Kidney (tissue), 14 donors: Measurements from ENCODE around the gene SHC4. TPM values are rescaled to one million over a fixed set of nuclear protein-coding genes. Genes with fewer than 3 reads are reported as not detected.

Source experiments
- DNase-seq, 5 donors: peaks; one replicate each; pipeline ENCODE4 v3.0.0-alpha.2; 2013 to 2020
- FAIRE-seq: peaks from 2 replicates; lab custom pipeline; 2012; peaks lifted over from hg19 to GRCh38; lab: Jason Lieb, UNC
- H3K27ac ChIP-seq, 2 donors: one replicate each; pipeline ENCODE4 v1.7.0; 2013; ENCODE audit warnings: low read depth in 2 of 2, low read length in 2 of 2, inconsistent platforms in 1 of 2
- H3K27me3 ChIP-seq: one replicate; pipeline ENCODE4 v1.7.1; 2013; ENCODE audit warnings: low read length, inconsistent platforms; ENCODE audit not compliant: control insufficient read depth, insufficient read depth
- H3K36me3 ChIP-seq, 3 donors: one replicate each; pipeline versions ENCODE4 v1.7.0 to v1.7.1; 2013; ENCODE audit warnings: low read length in 3 of 3, control low read depth in 1 of 3, inconsistent platforms in 1 of 3; ENCODE audit not compliant: insufficient read depth in 3 of 3, control insufficient read depth in 2 of 3
- H3K4me1 ChIP-seq, 3 donors: one replicate each; pipeline versions ENCODE4 v1.7.0 to v1.7.1; 2013; ENCODE audit warnings: low read length in 3 of 3, inconsistent platforms in 1 of 3, low read depth in 1 of 3; ENCODE audit not compliant: control insufficient read depth in 2 of 3, insufficient read depth in 2 of 3
- H3K4me3 ChIP-seq, 3 donors: one replicate each; pipeline versions ENCODE4 v1.7.0 to v1.8.1; 2013; ENCODE audit warnings: low read length in 3 of 3, control low read depth in 1 of 3, inconsistent platforms in 1 of 3
- H3K9ac ChIP-seq, 3 donors: one replicate each; pipeline versions ENCODE4 v1.7.0 to v1.7.1; 2013; ENCODE audit warnings: low read length in 3 of 3, control low read depth in 1 of 3, inconsistent platforms in 1 of 3
- H3K9me3 ChIP-seq, 3 donors: one replicate each; pipeline versions ENCODE4 v1.7.0 to v1.7.1; 2013; ENCODE audit warnings: low read length in 3 of 3, control low read depth in 1 of 3, inconsistent platforms in 1 of 3; ENCODE audit not compliant: control insufficient read depth in 2 of 3, insufficient read depth in 1 of 3
- CTCF ChIP-seq: IDR thresholded peaks from 3 replicates; pipeline ENCODE4 v1.5.1; 2012; ENCODE audit warnings: mild to moderate bottlenecking, moderate library complexity, borderline replicate concordance; ENCODE audit not compliant: insufficient read depth; ENCODE audit errors: extremely low read depth
- intact Hi-C: fragments of 100-400 bp; cut with DNase I; formaldehyde crosslinking; loops from one replicate; pipeline ENCODE4 v1.11.1; 2022
- polyA plus RNA-seq: library from polyadenylated mRNA; stranded (reverse); fragments of 350-450 nt; fragmentation: Illumina TruSeq; extraction: RNeasy Lipid Tissue Mini Kit (QIAGEN cat#74804); gene quantifications from one replicate; pipeline ENCODE4 v1.2.3, GENCODE V29; 2014; ENCODE audit warnings: low read depth, low replicate concordance; ENCODE audit not compliant: insufficient read depth
- total RNA-seq: library from RNA; stranded (reverse); fragmentation: NEBNext Ultra II Directional; extraction: Animal tissue kit (Norgen Biotek cat#: 25700); gene quantifications from one replicate; pipeline ENCODE4 v1.2.1, GENCODE V29; 2021
- donor health status: control.
- donor health status: control.
- donor health status: control.
- donor health status: control.
- donor health status: control.
- donor health status: DM: yes; HTN: yes; CAD: no.
- donor health status: Normal renal cell carcinoma (clear cell type).

The SHC4 gene
- total and polyA plus RNA-seq, 2 donors from 2014 or later = 0.47 to 0.50 TPM

GRCh38 chr15:48967336-48967735, 3.6 kb upstream of the SHC4 start:
- Histone ChIP-seq H3K36me3 (no peaks in the 10 kb centered on the region), H3K27ac (no peak overlapping the region), H3K9me3 (no peaks in the 10 kb centered on the region), H3K4me3 (no peak overlapping the region), H3K9ac (no peak overlapping the region), H3K27me3 (no peaks in the 10 kb centered on the region), H3K4me1 (peaks cover 0 to 10% (median 9%) of the 10 kb centered on the region in 3 donors)
- TF ChIP-seq CTCF = no peak
- DNase-seq (no peak), FAIRE-seq (no peak)
- intact Hi-C loops = no loop called here

- intact Hi-C loops = no loop called here
- Histone ChIP-seq H3K9me3 (no peaks in the 10 kb centered on the region), H3K36me3 (no peaks in the 10 kb centered on the region), H3K4me1 (peaks cover 0 to 10% (median 9%) of the 10 kb centered on the region in 3 donors), H3K4me3 (no peak overlapping the region), H3K9ac (no peak overlapping the region), H3K27ac (no peak overlapping the region), H3K27me3 (no peaks in the 10 kb centered on the region)
- no peak for TF ChIP-seq CTCF
- DNase-seq (no peak), FAIRE-seq (no peak)
Measured at GRCh38 chr15:48966595-48967301, 3.0 kb upstream of the SHC4 start.

- Histone ChIP-seq H3K4me3 (no peak overlapping the region), H3K9ac (no peak overlapping the region), H3K4me1 (peaks cover 0 to 10% (median 9%) of the 10 kb centered on the region in 3 donors), H3K9me3 (no peaks in the 10 kb centered on the region), H3K27ac (no peak overlapping the region), H3K36me3 (no peaks in the 10 kb centered on the region), H3K27me3 (no peaks in the 10 kb centered on the region)
- no peak for DNase-seq
- no peak for TF ChIP-seq CTCF
- no peak for FAIRE-seq
- intact Hi-C loops = no loop called here
Measured at GRCh38 chr15:48965972-48966371, 2.3 kb upstream of the SHC4 start.
